Measurements from ENCODE around the gene SRSF8.

SRSF8 gene

GRCh38 chr11:95074792-95075563 is 8.3 kb downstream of the SRSF8 start:
- H3K27me3 ChIP-seq (replicated peaks): no peaks in the 10 kb centered on the region
- no peak overlapping the region for H3K4me3 ChIP-seq (ENCODE audit: low read depth, low read length)
- no peak for DNase-seq
- peak overlapping the region; percentile 19 for H3K27ac ChIP-seq
- TF ChIP-seq CTCF (IDR thresholded peaks at IDR 0.05; ENCODE audit: low read depth, low read length, missing control alignments): no peak
- in situ Hi-C loops (cut with HindIII; ENCODE audit: low pct_ligation_motif_present, low sequenced_read_pairs): no loop called here
- no peaks in the 10 kb centered on the region for H3K36me3 ChIP-seq (replicated peaks)

GRCh38 chr11:95076416-95076815 is 9.7 kb downstream of the SRSF8 start:
- in situ Hi-C loops (cut with HindIII; ENCODE audit: low pct_ligation_motif_present, low sequenced_read_pairs): no loop called here
- TF ChIP-seq CTCF (IDR thresholded peaks at IDR 0.05; ENCODE audit: low read depth, low read length, missing control alignments): no peak
- H3K27ac ChIP-seq: peak overlapping the region; percentile 19
- DNase-seq: peak; percentile 65
- no peak overlapping the region for H3K4me3 ChIP-seq (ENCODE audit: low read depth, low read length)
- no peaks in the 10 kb centered on the region for H3K27me3 ChIP-seq (replicated peaks)
- no peaks in the 10 kb centered on the region for H3K36me3 ChIP-seq (replicated peaks)

GRCh38 chr11:95076981-95077380 is 10.3 kb downstream of the SRSF8 start:
- no peak for DNase-seq
- H3K36me3 ChIP-seq (replicated peaks): no peaks in the 10 kb centered on the region
- H3K27ac ChIP-seq: no peak overlapping the region
- no peak for TF ChIP-seq CTCF (IDR thresholded peaks at IDR 0.05; ENCODE audit: low read depth, low read length, missing control alignments)
- in situ Hi-C loops (cut with HindIII; ENCODE audit: low pct_ligation_motif_present, low sequenced_read_pairs): no loop called here
- H3K27me3 ChIP-seq (replicated peaks): no peaks in the 10 kb centered on the region
- H3K4me3 ChIP-seq (ENCODE audit: low read depth, low read length): no peak overlapping the region

GRCh38 chr11:95078526-95078925 is 11.8 kb downstream of the SRSF8 start:
- Histone ChIP-seq H3K27ac (no peak overlapping the region), H3K4me3 (ENCODE audit: low read depth, low read length) (no peak overlapping the region), H3K27me3 (replicated peaks) (no peaks in the 10 kb centered on the region), H3K36me3 (replicated peaks) (no peaks in the 10 kb centered on the region)
- peak; percentile 50 for DNase-seq
- TF ChIP-seq CTCF (IDR thresholded peaks at IDR 0.05; ENCODE audit: low read depth, low read length, missing control alignments): no peak
- in situ Hi-C loops (cut with HindIII; ENCODE audit: low pct_ligation_motif_present, low sequenced_read_pairs): no loop called here

GRCh38 chr11:95081010-95081409 is 14.3 kb downstream of the SRSF8 start:
- in situ Hi-C loops (cut with HindIII; ENCODE audit: low pct_ligation_motif_present, low sequenced_read_pairs): no loop called here
- no peak for DNase-seq
- Histone ChIP-seq H3K27me3 (replicated peaks) (no peaks in the 10 kb centered on the region), H3K27ac (no peak overlapping the region), H3K4me3 (ENCODE audit: low read depth, low read length) (no peak overlapping the region), H3K36me3 (replicated peaks) (no peaks in the 10 kb centered on the region)
- TF ChIP-seq CTCF (IDR thresholded peaks at IDR 0.05; ENCODE audit: low read depth, low read length, missing control alignments): no peak

GRCh38 chr11:95081412-95081811 is 14.7 kb downstream of the SRSF8 start:
- Histone ChIP-seq H3K36me3 (replicated peaks) (no peaks in the 10 kb centered on the region), H3K4me3 (ENCODE audit: low read depth, low read length) (no peak overlapping the region), H3K27ac (no peak overlapping the region), H3K27me3 (replicated peaks) (no peaks in the 10 kb centered on the region)
- in situ Hi-C loops (cut with HindIII; ENCODE audit: low pct_ligation_motif_present, low sequenced_read_pairs): no loop called here
- no peak for TF ChIP-seq CTCF (IDR thresholded peaks at IDR 0.05; ENCODE audit: low read depth, low read length, missing control alignments)
- DNase-seq: no peak
